K562 (cell line): ENCODE measurements around the gene DCUN1D4. TPM values are rescaled to one million over a fixed set of nuclear protein-coding genes. Genes with fewer than 3 reads are reported as not detected.

Experiments used
- ATF7 ChIP-seq: fragments of 450-650 bp; IDR thresholded peaks from 2 replicates; pipeline ENCODE4 v1.7.1; 2014; ENCODE audit warnings: mild to moderate bottlenecking, moderate library complexity
- CBFA2T3 ChIP-seq: fragments of 450-650 bp; IDR thresholded peaks from 2 replicates; pipeline ENCODE4 v1.6.1; 2017
- E2F4 ChIP-seq: sonication (generic); formaldehyde crosslinking; IDR thresholded peaks from 2 replicates; pipeline ENCODE4 v1.8.0; 2022; ENCODE audit warnings: mild to moderate bottlenecking, low read depth, missing genetic modification reagents
- ERF ChIP-seq: fragments of 450-650 bp; formaldehyde crosslinking; IDR thresholded peaks from 2 replicates; pipeline ENCODE4 v1.4.0; 2020; ENCODE audit warnings: mild to moderate bottlenecking, mixed read lengths
- ILK ChIP-seq: fragments of 450-650 bp; IDR thresholded peaks from 2 replicates; pipeline ENCODE4 v1.6.1; 2016; ENCODE audit warnings: missing genetic modification characterization, low read depth, mild to moderate bottlenecking, missing compliant biosample characterization, moderate library complexity, borderline replicate concordance
- MTF1 ChIP-seq: fragments of 250-450 bp; sonication (Bioruptor Pico); IDR thresholded peaks from 2 replicates; pipeline ENCODE4 v1.9.0; 2021; ENCODE audit warnings: moderate library complexity, mild to moderate bottlenecking, inconsistent platforms, borderline replicate concordance
- PURB ChIP-seq: sonication (generic); formaldehyde crosslinking; IDR thresholded peaks from 2 replicates; pipeline ENCODE4 v1.9.0; 2021; ENCODE audit warnings: low read depth, mild to moderate bottlenecking, missing genetic modification reagents
- SNRNP70 ChIP-seq: fragments of 200-400 bp; formaldehyde crosslinking; optimal IDR thresholded peaks from 2 replicates; pipeline ENCODE3; 2017; ENCODE audit warnings: low read depth, low read length
- XRCC3 ChIP-seq: fragments of 450-650 bp; IDR thresholded peaks from 2 replicates; pipeline ENCODE4 v1.6.1; 2017; ENCODE audit warnings: mild to moderate bottlenecking, moderate library complexity
- ZNF445 ChIP-seq: fragments of 250-450 bp; sonication (Bioruptor Pico); IDR thresholded peaks from 2 replicates; pipeline ENCODE4 v1.4.0; 2020; ENCODE audit warnings: low read depth, mild to moderate bottlenecking, moderate library complexity
- ZNF507 ChIP-seq: conservative IDR thresholded peaks from 2 replicates; pipeline ENCODE4 v1.6.1; 2017; ENCODE audit warnings: missing genetic modification characterization, missing compliant biosample characterization
- ZNF780A ChIP-seq: fragments of 250-450 bp; sonication (Bioruptor Pico); IDR thresholded peaks from 2 replicates; pipeline ENCODE4 v1.5.0; 2021; ENCODE audit warnings: mild to moderate bottlenecking
- ZNF830 ChIP-seq: fragments of 250-450 bp; sonication (Bioruptor Pico); IDR thresholded peaks from 2 replicates; pipeline ENCODE4 v1.5.0; 2021; ENCODE audit warnings: mild to moderate bottlenecking
- polyA plus RNA-seq, 8 experiments: library from polyadenylated mRNA; depleted of rRNA in 4 of 8; stranded (reverse) in 5 of 8; unstranded in 3 of 8; fragments of >200 nt; fragmentation: Nextera tagmentation in 2 of 8; fragmentation: Illumina TruSeq in 1 of 8; extraction: Ambion mirVana in 2 of 8; extraction: Trizol in 1 of 8; gene quantifications; 2 replicates each; pipeline versions ENCODE4 v1.2.1 to v1.2.3, GENCODE V29; 2011 to 2014; ENCODE audit warnings: inconsistent platforms in 1 of 8, missing spikeins in 1 of 8
- total RNA-seq, 7 experiments: library from RNA; depleted of rRNA in 6 of 7; stranded (reverse); fragments of >200 nt in 6 of 7; fragmentation: Illumina TruSeq in 2 of 7; extraction: Trizol in 2 of 7; gene quantifications; 2 replicates each; pipeline versions ENCODE4 v1.2.1 to v1.2.3, GENCODE V29; 2011 to 2021; ENCODE audit warnings: low replicate concordance in 1 of 7
- TF ChIP-seq, protein P1 (sequence below): sonication (generic); formaldehyde crosslinking; IDR thresholded peaks from 2 replicates; pipeline ENCODE4 v1.8.1; 2023; ENCODE audit warnings: mild to moderate bottlenecking, missing genetic modification reagents
- TF ChIP-seq, protein P2 (sequence below): conservative IDR thresholded peaks from 2 replicates; pipeline ENCODE4 v1.6.1; 2011; ENCODE audit warnings: low read depth, mild to moderate bottlenecking, low read length; ENCODE audit not compliant: control insufficient read depth
- TF ChIP-seq, protein P3 (sequence below): fragments of 250-450 bp; sonication (Bioruptor Pico); IDR thresholded peaks from 2 replicates; pipeline ENCODE4 v1.4.0; 2020

DCUN1D4 gene
- total and polyA plus RNA-seq, 9 of the 15 experiments (the other 6 are each of a cell fraction or from before 2014, with no cell fraction given): 15.1 to 73.5 (median 23.0) TPM

DNA sequence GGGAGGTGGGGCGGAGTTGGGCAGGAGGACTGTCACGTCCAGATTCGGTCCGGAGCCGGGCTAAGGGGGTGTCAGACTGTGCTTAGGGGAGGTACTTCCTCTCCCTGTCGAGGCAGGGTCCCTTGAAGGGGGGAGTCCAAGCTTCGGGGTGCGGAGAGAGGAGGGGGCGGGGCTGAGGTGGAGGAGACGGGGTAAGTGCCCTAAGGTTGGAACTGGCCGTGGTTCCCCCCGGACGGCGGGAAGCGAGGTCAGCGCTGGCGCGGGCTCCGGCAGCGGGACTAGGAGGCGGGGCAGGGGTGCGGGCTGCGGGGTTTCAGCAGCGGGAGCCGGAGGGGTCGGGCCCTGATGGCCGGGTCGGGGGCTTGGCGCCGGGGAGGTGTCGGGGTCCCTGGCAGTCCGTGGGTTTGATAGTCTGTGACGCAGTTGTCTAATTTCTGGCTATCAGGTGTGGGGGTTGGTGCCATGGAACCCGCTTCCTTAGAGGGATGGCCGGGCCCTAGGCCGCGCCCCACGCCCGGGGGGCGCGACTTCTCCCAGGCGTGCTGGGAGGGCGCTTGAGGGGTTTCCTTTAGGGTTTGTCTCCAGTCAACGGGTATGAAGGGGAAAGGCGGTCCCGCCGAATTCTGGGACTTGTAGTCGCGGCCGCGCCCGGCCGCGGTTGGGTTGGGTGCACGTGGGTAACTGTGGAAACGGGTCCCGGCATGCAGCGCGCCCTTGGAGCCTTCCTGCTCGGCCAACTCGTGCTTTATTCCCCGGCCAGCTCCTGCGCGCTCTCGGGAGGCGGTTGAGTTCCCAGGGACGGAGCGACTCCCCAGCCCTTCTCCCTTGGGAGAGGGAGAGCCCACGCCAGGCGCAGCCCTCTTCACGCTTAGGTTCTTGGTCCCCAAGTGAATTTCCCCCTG is 1.5 kb downstream of the DCUN1D4 start (continued):
- TF ChIP-seq, protein P1, sequence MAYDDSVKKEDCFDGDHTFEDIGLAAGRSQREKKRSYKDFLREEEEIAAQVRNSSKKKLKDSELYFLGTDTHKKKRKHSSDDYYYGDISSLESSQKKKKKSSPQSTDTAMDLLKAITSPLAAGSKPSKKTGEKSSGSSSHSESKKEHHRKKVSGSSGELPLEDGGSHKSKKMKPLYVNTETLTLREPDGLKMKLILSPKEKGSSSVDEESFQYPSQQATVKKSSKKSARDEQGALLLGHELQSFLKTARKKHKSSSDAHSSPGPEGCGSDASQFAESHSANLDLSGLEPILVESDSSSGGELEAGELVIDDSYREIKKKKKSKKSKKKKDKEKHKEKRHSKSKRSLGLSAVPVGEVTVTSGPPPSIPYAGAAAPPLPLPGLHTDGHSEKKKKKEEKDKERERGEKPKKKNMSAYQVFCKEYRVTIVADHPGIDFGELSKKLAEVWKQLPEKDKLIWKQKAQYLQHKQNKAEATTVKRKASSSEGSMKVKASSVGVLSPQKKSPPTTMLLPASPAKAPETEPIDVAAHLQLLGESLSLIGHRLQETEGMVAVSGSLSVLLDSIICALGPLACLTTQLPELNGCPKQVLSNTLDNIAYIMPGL (CRISPR knock-in tag): no peak
- no peak for TF ChIP-seq ILK (tag)
- TF ChIP-seq ZNF507 (tag): no peak
- TF ChIP-seq, protein P2, sequence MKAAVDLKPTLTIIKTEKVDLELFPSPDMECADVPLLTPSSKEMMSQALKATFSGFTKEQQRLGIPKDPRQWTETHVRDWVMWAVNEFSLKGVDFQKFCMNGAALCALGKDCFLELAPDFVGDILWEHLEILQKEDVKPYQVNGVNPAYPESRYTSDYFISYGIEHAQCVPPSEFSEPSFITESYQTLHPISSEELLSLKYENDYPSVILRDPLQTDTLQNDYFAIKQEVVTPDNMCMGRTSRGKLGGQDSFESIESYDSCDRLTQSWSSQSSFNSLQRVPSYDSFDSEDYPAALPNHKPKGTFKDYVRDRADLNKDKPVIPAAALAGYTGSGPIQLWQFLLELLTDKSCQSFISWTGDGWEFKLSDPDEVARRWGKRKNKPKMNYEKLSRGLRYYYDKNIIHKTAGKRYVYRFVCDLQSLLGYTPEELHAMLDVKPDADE: peak; percentile 57; the same call in 1 of the 2 replicates
- no peak for TF ChIP-seq MTF1 (CRISPR knock-in tag)
- TF ChIP-seq CBFA2T3: no peak
- TF ChIP-seq ZNF830 (CRISPR knock-in tag): no peak
- peak; percentile 42; the same call in 1 of the 2 replicates for TF ChIP-seq ATF7
- TF ChIP-seq, protein P3, sequence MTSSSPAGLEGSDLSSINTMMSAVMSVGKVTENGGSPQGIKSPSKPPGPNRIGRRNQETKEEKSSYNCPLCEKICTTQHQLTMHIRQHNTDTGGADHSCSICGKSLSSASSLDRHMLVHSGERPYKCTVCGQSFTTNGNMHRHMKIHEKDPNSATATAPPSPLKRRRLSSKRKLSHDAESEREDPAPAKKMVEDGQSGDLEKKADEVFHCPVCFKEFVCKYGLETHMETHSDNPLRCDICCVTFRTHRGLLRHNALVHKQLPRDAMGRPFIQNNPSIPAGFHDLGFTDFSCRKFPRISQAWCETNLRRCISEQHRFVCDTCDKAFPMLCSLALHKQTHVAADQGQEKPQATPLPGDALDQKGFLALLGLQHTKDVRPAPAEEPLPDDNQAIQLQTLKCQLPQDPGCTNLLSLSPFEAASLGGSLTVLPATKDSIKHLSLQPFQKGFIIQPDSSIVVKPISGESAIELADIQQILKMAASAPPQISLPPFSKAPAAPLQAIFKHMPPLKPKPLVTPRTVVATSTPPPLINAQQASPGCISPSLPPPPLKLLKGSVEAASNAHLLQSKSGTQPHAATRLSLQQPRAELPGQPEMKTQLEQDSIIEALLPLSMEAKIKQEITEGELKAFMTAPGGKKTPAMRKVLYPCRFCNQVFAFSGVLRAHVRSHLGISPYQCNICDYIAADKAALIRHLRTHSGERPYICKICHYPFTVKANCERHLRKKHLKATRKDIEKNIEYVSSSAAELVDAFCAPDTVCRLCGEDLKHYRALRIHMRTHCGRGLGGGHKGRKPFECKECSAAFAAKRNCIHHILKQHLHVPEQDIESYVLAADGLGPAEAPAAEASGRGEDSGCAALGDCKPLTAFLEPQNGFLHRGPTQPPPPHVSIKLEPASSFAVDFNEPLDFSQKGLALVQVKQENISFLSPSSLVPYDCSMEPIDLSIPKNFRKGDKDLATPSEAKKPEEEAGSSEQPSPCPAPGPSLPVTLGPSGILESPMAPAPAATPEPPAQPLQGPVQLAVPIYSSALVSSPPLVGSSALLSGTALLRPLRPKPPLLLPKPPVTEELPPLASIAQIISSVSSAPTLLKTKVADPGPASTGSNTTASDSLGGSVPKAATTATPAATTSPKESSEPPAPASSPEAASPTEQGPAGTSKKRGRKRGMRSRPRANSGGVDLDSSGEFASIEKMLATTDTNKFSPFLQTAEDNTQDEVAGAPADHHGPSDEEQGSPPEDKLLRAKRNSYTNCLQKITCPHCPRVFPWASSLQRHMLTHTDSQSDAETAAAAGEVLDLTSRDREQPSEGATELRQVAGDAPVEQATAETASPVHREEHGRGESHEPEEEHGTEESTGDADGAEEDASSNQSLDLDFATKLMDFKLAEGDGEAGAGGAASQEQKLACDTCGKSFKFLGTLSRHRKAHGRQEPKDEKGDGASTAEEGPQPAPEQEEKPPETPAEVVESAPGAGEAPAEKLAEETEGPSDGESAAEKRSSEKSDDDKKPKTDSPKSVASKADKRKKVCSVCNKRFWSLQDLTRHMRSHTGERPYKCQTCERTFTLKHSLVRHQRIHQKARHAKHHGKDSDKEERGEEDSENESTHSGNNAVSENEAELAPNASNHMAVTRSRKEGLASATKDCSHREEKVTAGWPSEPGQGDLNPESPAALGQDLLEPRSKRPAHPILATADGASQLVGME: no peak
- no peak for TF ChIP-seq XRCC3
- no peak for TF ChIP-seq E2F4 (CRISPR knock-in tag)
- TF ChIP-seq ZNF445: no peak
- no peak for TF ChIP-seq ZNF780A (CRISPR knock-in tag)
- TF ChIP-seq SNRNP70: no peak
- TF ChIP-seq ERF: no peak
- TF ChIP-seq PURB (CRISPR knock-in tag): no peak
